GM23338 (cell line): ENCODE data around the gene BARX1. TPM values are rescaled to one million over a fixed set of nuclear protein-coding genes. Genes with fewer than 3 reads are reported as not detected.

Experiments used
- ATAC-seq: fragments of 200-7000 bp; cut with Tn5 transposase; 3 replicates; pipeline ENCODE4 v1.9.1; 2020
- DNase-seq: peaks from one replicate; pipeline ENCODE4 v3.0.0-alpha.2; 2015; ENCODE audit warnings: low spot score
- H2AFZ ChIP-seq: fragments of 200-600 bp; sonication (generic); 2 replicates; pipeline ENCODE4 v1.8.0; 2016; ENCODE audit warnings: antibody characterized with exemption, mild to moderate bottlenecking, moderate library complexity
- H3F3A ChIP-seq: fragments of 200-600 bp; sonication (generic); replicated peaks from 2 replicates; pipeline ENCODE4 v1.8.0; 2017; ENCODE audit warnings: antibody characterized with exemption, mixed run types, low read depth
- H3K27ac ChIP-seq: fragments of 200-600 bp; sonication (generic); 2 replicates; pipeline ENCODE4 v1.6.1; 2016; ENCODE audit warnings: low read depth
- H3K27me3 ChIP-seq: fragments of 200-600 bp; sonication (generic); 2 replicates; pipeline ENCODE4 v1.8.0; 2016; ENCODE audit warnings: mild to moderate bottlenecking, mixed run types, moderate library complexity; ENCODE audit not compliant: insufficient read depth
- H3K36me3 ChIP-seq: fragments of 200-600 bp; sonication (generic); 2 replicates; pipeline ENCODE4 v1.8.0; 2016; ENCODE audit warnings: mild to moderate bottlenecking; ENCODE audit not compliant: insufficient read depth
- H3K4me1 ChIP-seq: fragments of 200-600 bp; sonication (generic); 2 replicates; pipeline ENCODE4 v1.8.0; 2016; ENCODE audit warnings: mild to moderate bottlenecking, moderate library complexity; ENCODE audit not compliant: insufficient read depth
- H3K4me2 ChIP-seq: fragments of 200-600 bp; sonication (generic); 2 replicates; pipeline ENCODE4 v1.7.1; 2017; ENCODE audit warnings: mixed run types
- H3K4me3 ChIP-seq: fragments of 200-600 bp; sonication (generic); 2 replicates; pipeline ENCODE4 v1.6.1; 2016; ENCODE audit warnings: mixed run types
- H3K79me2 ChIP-seq: fragments of 200-600 bp; sonication (generic); replicated peaks from 2 replicates; pipeline ENCODE4 v1.8.0; 2017; ENCODE audit warnings: mild to moderate bottlenecking; ENCODE audit not compliant: insufficient read depth
- H3K9me2 ChIP-seq: fragments of 200-600 bp; sonication (generic); 2 replicates; pipeline ENCODE4 v1.8.0; 2017; ENCODE audit not compliant: insufficient read depth
- H4K20me1 ChIP-seq: fragments of 200-600 bp; sonication (generic); replicated peaks from 2 replicates; pipeline ENCODE4 v1.8.0; 2017; ENCODE audit warnings: mild to moderate bottlenecking; ENCODE audit not compliant: insufficient read depth
- H3K27ac Mint-ChIP-seq: 2 replicates; pipeline ENCODE4 v1.8.0; 2020; ENCODE audit warnings: inconsistent platforms, mild to moderate bottlenecking, moderate library complexity, mixed read lengths
- H3K27me3 Mint-ChIP-seq: 3 replicates; pipeline ENCODE4 v1.8.0; 2022; ENCODE audit warnings: low read depth, mild to moderate bottlenecking, moderate library complexity, mixed read lengths, inconsistent platforms; ENCODE audit not compliant: insufficient read depth, poor library complexity
- H3K36me3 Mint-ChIP-seq: 3 replicates; pipeline ENCODE4 v1.8.0; 2021; ENCODE audit warnings: low read depth, mild to moderate bottlenecking, inconsistent platforms, moderate library complexity, mixed read lengths
- H3K4me1 Mint-ChIP-seq: 3 replicates; pipeline ENCODE4 v1.8.0; 2020; ENCODE audit warnings: mild to moderate bottlenecking, inconsistent platforms, mixed read lengths
- H3K4me3 Mint-ChIP-seq: 3 replicates; pipeline ENCODE4 v1.8.0; 2021; ENCODE audit warnings: moderate library complexity, mild to moderate bottlenecking, inconsistent platforms, mixed read lengths
- H3K9me3 Mint-ChIP-seq: 3 replicates; pipeline ENCODE4 v1.8.0; 2020; ENCODE audit warnings: moderate library complexity, mild to moderate bottlenecking, inconsistent platforms, mixed read lengths
- CREB1 ChIP-seq: fragments of 250-450 bp; sonication (Bioruptor Pico); IDR thresholded peaks from 2 replicates; pipeline ENCODE4 v1.5.0; 2020; ENCODE audit warnings: low read depth, mild to moderate bottlenecking, moderate library complexity
- CTCF ChIP-seq, 2 experiments: fragments of 200-600 bp in 1 of 2; sonication (generic) in 1 of 2; conservative IDR thresholded peaks; 2 replicates each; pipeline versions ENCODE4 v1.5.1 to v1.6.1; 2016 to 2017; ENCODE audit warnings: antibody characterized with exemption in 2 of 2, low read depth in 2 of 2, mild to moderate bottlenecking in 2 of 2, moderate library complexity in 1 of 2
- EZH2phosphoT487 ChIP-seq: fragments of 200-600 bp; sonication (generic); IDR thresholded peaks from one replicate; pipeline ENCODE4 v1.8.1; 2018; ENCODE audit warnings: antibody characterized with exemption; ENCODE audit not compliant: unreplicated experiment
- JUNB ChIP-seq: IDR thresholded peaks from one replicate; pipeline ENCODE4 v1.6.1; 2016; ENCODE audit warnings: antibody characterized with exemption; ENCODE audit not compliant: unreplicated experiment
- STAT1 ChIP-seq: IDR thresholded peaks from one replicate; pipeline ENCODE4 v1.6.1; 2016; ENCODE audit warnings: antibody characterized with exemption; ENCODE audit not compliant: unreplicated experiment
- ZNF114 ChIP-seq: fragments of 250-450 bp; sonication (Bioruptor Pico); IDR thresholded peaks from 2 replicates; pipeline ENCODE4 v1.5.0; 2020; ENCODE audit warnings: mild to moderate bottlenecking, moderate library complexity
- ZNF331 ChIP-seq: fragments of 250-450 bp; sonication (Bioruptor Pico); IDR thresholded peaks from 2 replicates; pipeline ENCODE4 v1.5.0; 2020; ENCODE audit warnings: low read depth, mild to moderate bottlenecking, moderate library complexity
- ZNF462 ChIP-seq: fragments of 250-450 bp; sonication (Bioruptor Pico); IDR thresholded peaks from 2 replicates; pipeline ENCODE4 v1.5.0; 2020; ENCODE audit warnings: mild to moderate bottlenecking, moderate library complexity
- polyA plus RNA-seq: library from polyadenylated mRNA; unstranded; fragments of >200 nt; fragmentation: Nextera tagmentation; extraction: Ambion mirVana; gene quantifications from 2 replicates; pipeline ENCODE4 v1.2.1, GENCODE V29; 2016
- total RNA-seq: library from RNA; depleted of rRNA; stranded (reverse); fragments of >200 nt; shearing (Covaris generic); gene quantifications from 2 replicates; pipeline ENCODE4 v1.2.3, GENCODE V29; 2014

Gene BARX1
- total and polyA plus RNA-seq, 2 experiments from 2014 or later = 0.87 to 1.6 TPM

GRCh38 chr9:93931905-93932304 is 23.2 kb downstream of the BARX1 start:
- H3K27me3 Mint-ChIP-seq = peaks cover 11% of the 10 kb centered on the region
- Histone ChIP-seq H4K20me1 (no peaks in the 10 kb centered on the region), H3K4me3 (no peak overlapping the region), H3F3A (no peaks in the 10 kb centered on the region), H3K36me3 (no peaks in the 10 kb centered on the region), H2AFZ (no peak overlapping the region), H3K27ac (no peak overlapping the region), H3K79me2 (no peaks in the 10 kb centered on the region), H3K4me2 (no peak overlapping the region), H3K27me3 (no peaks in the 10 kb centered on the region), H3K9me2 (no peaks in the 10 kb centered on the region), H3K4me1 (no peaks in the 10 kb centered on the region)
- DNase-seq (no peak), ATAC-seq (no peak)
- TF ChIP-seq STAT1 (no peak), ZNF331 (CRISPR knock-in tag) (no peak), ZNF462 (no peak), CTCF (conservative IDR thresholded peaks at IDR 0.05; ENCODE audit: low read depth in 2 of 2) (no peak), JUNB (no peak), ZNF114 (CRISPR knock-in tag) (no peak), CREB1 (CRISPR knock-in tag) (no peak), EZH2phosphoT487 (no peak)
- H3K9me3 Mint-ChIP-seq = no peaks in the 10 kb centered on the region
- H3K4me3 Mint-ChIP-seq = no peak overlapping the region
- no peak overlapping the region for H3K27ac Mint-ChIP-seq
- 0 out of 3 replicates have a peak, but pooled peaks cover 3% of the 10 kb centered on the region for H3K4me1 Mint-ChIP-seq
- no peaks in the 10 kb centered on the region for H3K36me3 Mint-ChIP-seq
